Measurements from ENCODE around the gene MEMO1.
"Not testable (repeated sequence)": the region's sequence is repeated elsewhere in the genome, so short reads cannot be mapped to it uniquely, and the experiment has no call there.

MEMO1 gene

GRCh38 chr2:31853521-31853920, 157.3 kb downstream of the MEMO1 start:
- no peak for TF ChIP-seq CTCF (IDR thresholded peaks at IDR 0.05; ENCODE audit: control insufficient read depth, extremely low read depth, insufficient read depth)
- no peak overlapping the region for H3K4me3 ChIP-seq (ENCODE audit: low read depth, low read length)
- DNase-seq (ENCODE audit: low read depth), result no peak

- DNase-seq (ENCODE audit: low read depth); H3K4me3 ChIP-seq (ENCODE audit: low read depth, low read length): not testable (repeated sequence)
Observed at GRCh38 chr2:31842150-31842549, 168.7 kb downstream of the MEMO1 start.

GRCh38 chr2:31835450-31835849, 175.4 kb downstream of the MEMO1 start:
- DNase-seq (ENCODE audit: low read depth), result no peak
- no peak overlapping the region for H3K4me3 ChIP-seq (ENCODE audit: low read depth, low read length)
- TF ChIP-seq CTCF (IDR thresholded peaks at IDR 0.05; ENCODE audit: control insufficient read depth, extremely low read depth, insufficient read depth), result no peak

DNA sequence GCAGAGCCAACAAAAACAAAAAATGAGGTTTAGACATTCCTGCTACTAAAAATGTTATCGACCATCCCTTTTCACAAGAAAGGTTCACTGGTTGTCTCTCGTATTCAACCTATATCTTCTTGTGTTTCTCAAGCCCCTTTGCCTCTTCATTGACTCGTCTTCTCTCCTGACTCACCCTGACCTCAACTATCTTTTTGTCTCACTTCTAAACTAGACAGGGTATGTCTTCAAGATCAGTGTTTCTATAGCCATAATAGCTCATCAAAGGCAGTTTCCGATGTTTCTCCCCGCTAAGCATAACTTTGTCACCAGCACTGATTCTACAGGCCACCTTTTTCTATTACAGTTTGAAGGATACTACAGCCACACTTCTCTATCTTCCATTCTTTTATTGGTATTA, 178.4 kb downstream of the MEMO1 start:
- no peak for DNase-seq (ENCODE audit: low read depth)
- no peak for TF ChIP-seq CTCF (IDR thresholded peaks at IDR 0.05; ENCODE audit: control insufficient read depth, extremely low read depth, insufficient read depth)
- no peak overlapping the region for H3K4me3 ChIP-seq (ENCODE audit: low read depth, low read length)

- no peak for TF ChIP-seq CTCF (IDR thresholded peaks at IDR 0.05; ENCODE audit: control insufficient read depth, extremely low read depth, insufficient read depth)
Observed at GRCh38 chr2:31831585-31831984, 179.2 kb downstream of the MEMO1 start.

DNA sequence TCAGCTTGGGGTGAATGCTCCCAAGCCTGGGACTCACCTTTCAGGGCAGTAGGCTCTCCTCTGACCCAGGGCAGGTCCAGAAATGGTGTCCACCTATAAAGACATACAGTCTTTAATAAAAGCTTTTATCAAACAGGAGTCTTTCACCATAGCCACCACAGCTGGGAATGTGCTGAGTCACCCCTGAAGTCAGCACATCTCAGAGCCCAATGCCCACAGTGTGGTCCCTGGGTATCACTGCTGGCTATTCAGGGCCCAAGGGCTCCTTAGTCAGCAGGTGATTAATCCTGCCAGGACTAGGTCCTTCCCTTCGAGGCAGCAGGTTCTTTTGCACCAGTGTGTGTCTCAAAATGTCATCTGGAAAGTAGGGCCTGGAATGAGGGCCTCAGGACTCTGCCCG, 181.9 kb downstream of the MEMO1 start:
- no peak for TF ChIP-seq CTCF (IDR thresholded peaks at IDR 0.05; ENCODE audit: control insufficient read depth, extremely low read depth, insufficient read depth)
- no peak overlapping the region for H3K4me3 ChIP-seq (ENCODE audit: low read depth, low read length)
- no peak for DNase-seq (ENCODE audit: low read depth)

More at GRCh38 chr2:31831585-31831984, 179.2 kb downstream of the MEMO1 start:
- DNase-seq (ENCODE audit: low read depth), result no peak
- H3K4me3 ChIP-seq (ENCODE audit: low read depth, low read length), result no peak overlapping the region

DNA sequence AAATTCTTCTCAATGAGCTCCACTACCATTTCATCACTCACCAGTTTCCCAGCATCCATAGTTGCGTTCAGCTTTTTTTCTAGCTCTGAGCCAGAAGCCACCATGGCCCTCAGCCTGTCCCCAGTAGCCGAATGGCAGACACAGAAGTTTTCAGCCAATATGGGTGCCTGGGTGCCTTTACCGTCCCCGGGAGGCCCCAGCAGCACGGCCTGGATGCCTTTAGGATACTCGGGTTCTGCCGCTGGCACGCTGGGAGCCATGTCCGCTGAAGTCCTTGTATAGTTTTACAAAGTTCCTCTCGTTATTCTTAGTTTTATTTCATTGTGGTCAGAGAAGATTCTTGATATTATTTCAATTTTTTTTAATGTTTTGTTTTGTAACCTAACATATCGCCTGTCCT, 187.2 kb downstream of the MEMO1 start:
- no peak overlapping the region for H3K4me3 ChIP-seq (ENCODE audit: low read depth, low read length)
- DNase-seq (ENCODE audit: low read depth), result no peak
- TF ChIP-seq CTCF (IDR thresholded peaks at IDR 0.05; ENCODE audit: control insufficient read depth, extremely low read depth, insufficient read depth), result no peak

Data from LNCaP clone FGC (cell line).